Measurements from ENCODE around the gene PPM1N. TPM values are rescaled to one million over a fixed set of nuclear protein-coding genes. Genes with fewer than 3 reads are reported as not detected.

PPM1N gene
- total RNA-seq, 2 donors from 2014 or later = 3.2 to 3.5 TPM

- Histone ChIP-seq H3K9ac (ENCODE audit: extremely low read depth, low read length, poor library complexity, severe bottlenecking) (no peak overlapping the region), H3K4me1 (ENCODE audit: control insufficient read depth, insufficient read depth, low read length) (no peaks in the 10 kb centered on the region), H3K27me3 (ENCODE audit: control insufficient read depth, insufficient read depth, low read length, poor library complexity, severe bottlenecking) (peaks cover 13% of the 10 kb centered on the region), H3K9me3 (ENCODE audit: control insufficient read depth, low read length) (no peaks in the 10 kb centered on the region), H3K36me3 (ENCODE audit: control insufficient read depth, insufficient read depth, low read length) (no peaks in the 10 kb centered on the region), H3K4me3 (ENCODE audit: low read length) (no peak overlapping the region), H3K27ac (ENCODE audit: low read depth, low read length) (no peak overlapping the region)
- Mint-ChIP-seq H3K27ac (no peak overlapping the region), H3K4me1 (peaks cover 17% of the 10 kb centered on the region), H3K4me3 (no peak overlapping the region), H3K36me3 (ENCODE audit: low read depth) (no peaks in the 10 kb centered on the region), H3K9me3 (no peaks in the 10 kb centered on the region), H3K27me3 (ENCODE audit: insufficient read depth) (peaks cover 10% of the 10 kb centered on the region)
- 80 to 83% methylated on average over 1 to 4 of the region's 5 CpGs for WGBS, 2 experiments (ENCODE audit: insufficient coverage in 1 of 2, insufficient read length in 1 of 2)
- no peak for DNase-seq
- TF ChIP-seq CTCF (conservative IDR thresholded peaks at IDR 0.05) = no peak
Measured at GRCh38 chr19:45473367-45473681, 24.9 kb upstream of the PPM1N start.

- WGBS, 2 experiments (ENCODE audit: insufficient coverage in 1 of 2, insufficient read length in 1 of 2) = 84 to 95% methylated on average over 8 to 26 of the region's 27 CpGs
- Histone ChIP-seq H3K27me3 (ENCODE audit: control insufficient read depth, insufficient read depth, low read length, poor library complexity, severe bottlenecking) (peaks cover 13% of the 10 kb centered on the region), H3K9ac (ENCODE audit: extremely low read depth, low read length, poor library complexity, severe bottlenecking) (no peak overlapping the region), H3K4me3 (ENCODE audit: low read length) (no peak overlapping the region), H3K27ac (ENCODE audit: low read depth, low read length) (no peak overlapping the region), H3K36me3 (ENCODE audit: control insufficient read depth, insufficient read depth, low read length) (no peaks in the 10 kb centered on the region), H3K9me3 (ENCODE audit: control insufficient read depth, low read length) (no peaks in the 10 kb centered on the region), H3K4me1 (ENCODE audit: control insufficient read depth, insufficient read depth, low read length) (no peaks in the 10 kb centered on the region)
- Mint-ChIP-seq H3K36me3 (ENCODE audit: low read depth) (no peaks in the 10 kb centered on the region), H3K27me3 (ENCODE audit: insufficient read depth) (peaks cover 10% of the 10 kb centered on the region), H3K4me1 (peaks cover 17% of the 10 kb centered on the region), H3K27ac (peak overlapping the region; percentile 66), H3K4me3 (no peak overlapping the region), H3K9me3 (no peaks in the 10 kb centered on the region)
- no peak for DNase-seq
- TF ChIP-seq CTCF (conservative IDR thresholded peaks at IDR 0.05) = no peak
Measured at GRCh38 chr19:45473682-45474605, 24.3 kb upstream of the PPM1N start.

- H3K4me3 Mint-ChIP-seq = no peak overlapping the region
- no peak overlapping the region for H3K27ac ChIP-seq (ENCODE audit: low read depth, low read length)
- no peaks in the 10 kb centered on the region for H3K4me1 ChIP-seq (ENCODE audit: control insufficient read depth, insufficient read depth, low read length)
- DNase-seq = no peak
- H3K36me3 Mint-ChIP-seq (ENCODE audit: low read depth) = no peaks in the 10 kb centered on the region
- peaks cover 10% of the 10 kb centered on the region for H3K27me3 Mint-ChIP-seq (ENCODE audit: insufficient read depth)
- no peak overlapping the region for H3K27ac Mint-ChIP-seq
- H3K4me3 ChIP-seq (ENCODE audit: low read length) = no peak overlapping the region
- TF ChIP-seq CTCF (conservative IDR thresholded peaks at IDR 0.05) = no peak
- H3K9me3 Mint-ChIP-seq = no peaks in the 10 kb centered on the region
- no peaks in the 10 kb centered on the region for H3K36me3 ChIP-seq (ENCODE audit: control insufficient read depth, insufficient read depth, low read length)
- H3K9me3 ChIP-seq (ENCODE audit: control insufficient read depth, low read length) = no peaks in the 10 kb centered on the region
- H3K4me1 Mint-ChIP-seq = peaks cover 17% of the 10 kb centered on the region
- peaks cover 13% of the 10 kb centered on the region for H3K27me3 ChIP-seq (ENCODE audit: control insufficient read depth, insufficient read depth, low read length, poor library complexity, severe bottlenecking)
- WGBS, 2 experiments (ENCODE audit: insufficient coverage in 1 of 2, insufficient read length in 1 of 2) = 82 to 92% methylated on average over 15 to 26 of the region's 28 CpGs
- H3K9ac ChIP-seq (ENCODE audit: extremely low read depth, low read length, poor library complexity, severe bottlenecking) = no peak overlapping the region
Measured at GRCh38 chr19:45474606-45475521, 23.4 kb upstream of the PPM1N start.

All from endodermal cell (in vitro differentiated cells).